Measurements from ENCODE around the gene ZNF593.

ZNF593 gene

DNA sequence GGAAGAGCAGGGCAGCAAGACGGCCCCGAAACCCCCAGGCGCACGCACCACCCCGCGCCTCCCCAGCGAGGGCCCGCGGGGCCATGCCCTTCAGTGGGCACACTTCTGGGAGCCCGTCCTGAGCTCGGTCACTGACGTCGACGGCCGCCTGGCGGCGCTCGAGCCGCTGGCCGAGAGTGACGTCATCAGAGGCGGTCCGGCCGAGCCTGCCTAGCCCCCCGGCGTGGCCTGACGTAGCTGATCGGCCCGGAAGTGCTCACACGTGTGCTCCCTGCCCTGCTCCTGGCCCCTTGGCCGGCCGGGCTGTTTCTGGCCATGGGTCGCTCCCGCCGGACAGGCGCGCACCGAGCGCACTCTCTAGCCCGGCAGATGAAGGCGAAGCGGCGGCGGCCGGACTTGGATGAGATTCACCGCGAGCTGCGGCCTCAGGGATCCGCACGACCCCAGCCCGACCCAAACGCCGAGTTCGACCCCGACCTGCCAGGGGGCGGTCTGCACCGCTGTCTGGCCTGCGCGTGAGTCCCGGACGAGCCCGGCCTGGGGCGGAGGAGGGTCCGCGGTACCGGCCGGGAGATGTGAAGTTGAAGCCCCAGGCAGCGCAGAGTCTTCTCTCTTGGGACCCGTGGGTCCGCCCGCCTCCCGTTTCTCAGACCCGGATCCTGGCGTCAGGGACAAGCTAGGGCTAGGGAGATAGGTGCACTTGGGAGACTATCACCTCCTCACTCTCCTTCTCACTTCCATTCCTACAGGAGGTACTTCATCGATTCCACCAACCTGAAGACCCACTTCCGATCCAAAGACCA lies at the start of gene ZNF593:
Gene ZNF593 (plus strand): TSS at position 240 of the 803 bp plus-strand sequence. CDS start 76 bp downstream, at position 316.
- DNase-seq = no peak

GRCh38 chr1:26121854-26122773 lies 47.6 kb upstream of the ZNF593 start:
- no peak for DNase-seq

GRCh38 chr1:26122988-26123973 lies 46.4 kb upstream of the ZNF593 start:
- DNase-seq = no peak

GRCh38 chr1:26124418-26125331 lies 45.0 kb upstream of the ZNF593 start:
- no peak for DNase-seq

DNA sequence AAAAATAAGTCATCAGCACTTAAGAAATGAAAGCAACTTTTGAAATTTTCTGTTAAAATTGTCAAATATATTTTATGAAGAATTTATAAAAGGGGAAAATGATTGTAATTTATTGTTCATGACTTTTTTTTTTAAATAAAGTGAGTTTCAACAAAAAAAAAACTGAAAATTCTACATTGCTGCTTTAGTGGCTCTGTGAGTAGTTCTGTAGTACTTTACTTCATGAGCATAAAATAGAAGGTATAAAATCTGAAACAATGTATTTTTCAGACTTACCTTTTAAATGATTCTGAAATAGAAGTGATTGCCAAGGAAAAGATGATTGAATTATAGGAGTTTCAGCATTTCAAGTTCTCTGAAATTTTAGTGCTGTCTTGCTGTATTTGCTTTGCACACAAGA lies 44.3 kb upstream of the ZNF593 start:
- no peak for DNase-seq

- DNase-seq = no peak
Observed at GRCh38 chr1:26125946-26126320, 43.8 kb upstream of the ZNF593 start.

GRCh38 chr1:26126321-26127084 lies 43.2 kb upstream of the ZNF593 start:
- DNase-seq = peak; percentile 83

DNA sequence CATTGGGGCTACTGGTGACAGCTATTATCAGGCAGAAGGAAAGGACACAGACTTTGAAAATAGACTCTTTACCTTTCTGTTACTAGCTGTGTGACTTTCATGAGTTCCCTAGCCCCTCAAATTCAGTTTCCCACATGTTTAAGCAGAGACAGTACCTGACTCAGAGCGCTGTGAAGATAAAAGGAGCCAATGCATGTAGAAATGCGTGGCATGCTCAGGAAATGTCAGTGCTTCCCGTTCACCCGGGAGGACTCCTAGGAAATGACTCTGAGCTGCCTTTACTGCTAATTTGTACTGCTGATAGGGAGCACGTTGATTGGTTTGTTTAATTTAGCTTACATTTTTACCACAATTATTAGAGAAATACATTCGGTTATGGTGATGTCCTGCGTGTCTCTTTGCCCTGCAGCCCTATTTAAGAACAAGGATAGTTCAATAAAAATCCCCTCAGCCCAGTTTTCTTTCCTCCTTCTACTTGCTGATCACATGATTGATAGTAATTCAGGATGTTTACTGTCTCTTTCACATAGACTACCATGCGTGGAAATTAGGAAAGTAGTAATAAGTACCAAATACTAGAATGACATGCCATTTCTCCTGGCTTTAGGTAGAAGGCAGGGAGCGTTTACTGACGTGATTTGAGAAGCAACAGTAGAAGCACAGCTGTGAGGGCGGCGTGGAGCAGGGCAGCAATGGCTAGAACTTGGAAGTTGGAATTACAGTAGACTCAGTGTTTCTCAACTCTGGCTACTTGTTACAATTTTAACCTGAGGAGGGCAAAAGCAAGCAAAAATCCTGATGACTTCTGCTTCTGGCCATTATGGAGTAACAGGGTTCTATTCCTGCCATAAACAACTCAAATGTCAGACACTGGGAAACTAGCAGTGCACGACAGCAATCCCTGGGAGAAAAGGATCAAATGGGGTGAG lies 42.2 kb upstream of the ZNF593 start:
- no peak for DNase-seq

- no peak for DNase-seq
Observed at GRCh38 chr1:26129778-26130177, 39.9 kb upstream of the ZNF593 start.

- DNase-seq = no peak
Observed at GRCh38 chr1:26130695-26131094, 39.0 kb upstream of the ZNF593 start.

GRCh38 chr1:26132128-26132833 lies 37.4 kb upstream of the ZNF593 start:
- no peak for DNase-seq

DNA sequence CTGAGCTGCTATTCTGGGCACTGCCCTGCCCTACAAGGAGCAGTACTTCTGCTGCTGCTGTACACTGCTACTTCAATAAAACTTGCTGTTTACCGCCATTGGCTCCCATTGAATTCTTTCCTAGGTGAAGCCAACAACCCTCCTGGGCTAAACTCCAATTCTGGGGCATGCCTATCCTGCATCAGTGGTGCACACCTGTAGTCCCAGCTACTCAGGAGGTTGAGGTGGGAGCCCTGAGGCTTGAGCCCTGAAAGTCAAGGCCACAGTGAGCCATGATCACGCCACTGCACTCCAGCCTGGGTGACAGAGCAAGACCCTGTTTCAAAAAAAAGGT lies 36.9 kb upstream of the ZNF593 start:
- no peak for DNase-seq

- DNase-seq = no peak
Observed at GRCh38 chr1:26134466-26134865, 35.2 kb upstream of the ZNF593 start.

DNA sequence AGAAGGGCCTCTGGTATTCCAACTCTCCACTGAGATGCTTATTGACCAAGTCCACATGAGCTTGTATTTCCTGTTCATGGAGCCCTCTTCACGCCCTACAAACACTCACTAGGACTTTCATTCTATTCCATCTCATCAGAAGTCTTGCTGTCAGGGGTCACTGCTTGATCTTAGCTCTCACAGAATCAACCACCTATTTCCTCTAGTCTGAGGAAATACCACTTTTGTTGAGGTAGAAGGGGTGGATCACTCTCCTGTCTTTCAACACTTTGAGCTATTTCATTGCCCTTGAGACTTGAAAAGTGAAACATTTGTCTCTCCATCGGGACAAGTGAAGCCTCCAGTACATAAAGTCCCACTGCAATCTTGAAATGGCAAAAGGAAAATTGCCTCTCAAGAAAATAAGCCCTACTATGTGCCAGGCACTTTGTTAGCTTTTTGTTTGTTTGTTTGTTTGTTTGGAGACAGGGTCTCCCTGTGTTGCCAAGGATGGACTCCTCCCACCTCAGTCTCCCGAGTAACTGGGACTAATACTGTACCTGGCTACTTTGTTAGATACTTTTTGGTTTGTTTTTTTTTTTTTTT lies 30.6 kb upstream of the ZNF593 start:
- no peak for DNase-seq

DNA sequence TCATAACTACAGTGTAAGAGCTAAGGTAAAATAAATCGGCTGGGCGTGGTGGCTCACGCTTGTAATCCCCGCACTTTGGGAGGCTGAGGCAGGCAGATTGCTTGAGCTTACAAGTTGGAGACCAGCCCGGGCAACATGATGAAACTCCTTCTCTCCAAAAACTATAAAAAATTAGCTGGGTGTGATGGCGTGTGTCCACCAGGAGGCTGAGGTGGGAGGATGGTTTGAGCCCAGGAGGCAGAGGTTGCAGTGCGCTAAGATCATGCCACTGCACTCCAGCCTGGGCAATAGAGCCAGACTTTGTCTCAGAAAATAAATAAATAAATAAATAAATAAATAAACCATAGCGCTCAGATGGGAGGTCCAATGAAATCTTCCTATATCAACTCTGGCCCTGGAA lies 27.5 kb upstream of the ZNF593 start:
- no peak for DNase-seq

DNA sequence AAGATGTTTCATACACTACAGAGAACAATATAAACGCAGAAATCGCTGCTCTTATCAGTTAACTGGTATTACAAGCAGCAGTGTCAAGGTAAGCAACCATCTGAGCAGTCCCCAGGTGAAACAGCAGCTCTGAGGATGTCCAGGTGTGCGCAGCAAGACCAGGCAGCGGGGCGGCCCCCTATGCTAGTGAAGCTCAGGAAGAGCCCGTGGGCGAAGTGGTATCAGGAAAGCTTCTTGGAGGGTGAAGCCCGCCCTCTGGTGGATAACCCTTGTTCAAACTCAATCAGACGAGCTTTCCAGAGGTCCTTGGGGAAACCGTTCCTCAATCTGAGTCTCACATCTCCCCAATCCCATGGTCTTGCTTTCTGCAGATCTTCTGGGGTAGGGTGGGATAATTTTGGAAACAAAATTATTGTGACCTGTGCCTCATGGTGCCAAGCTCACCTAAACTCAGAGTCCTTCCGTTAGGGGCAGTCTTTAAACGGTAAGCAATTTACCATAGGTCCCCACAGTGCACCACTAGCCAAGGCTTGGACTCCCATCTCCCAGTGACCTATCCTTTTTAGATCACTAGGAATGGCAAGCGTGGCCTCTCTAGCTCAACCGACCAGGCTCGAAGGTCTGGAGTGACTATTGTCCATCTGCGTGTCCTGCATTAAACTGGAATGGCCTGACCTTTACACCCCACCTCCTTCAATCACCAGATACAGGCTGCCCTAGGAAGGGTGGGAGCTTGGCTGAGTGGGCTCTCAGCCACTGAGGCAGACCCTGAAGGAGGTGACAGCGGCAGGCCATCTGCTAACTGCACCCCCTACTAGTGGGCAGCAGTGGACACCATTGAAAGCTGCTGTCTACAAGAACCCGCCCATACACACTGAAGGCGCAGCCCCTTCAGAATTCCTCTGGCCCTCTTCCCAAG lies 24.4 kb upstream of the ZNF593 start:
- DNase-seq = no peak

- no peak for DNase-seq
Observed at GRCh38 chr1:26145960-26146294, 23.8 kb upstream of the ZNF593 start.

GRCh38 chr1:26148887-26149286 lies 20.8 kb upstream of the ZNF593 start:
- DNase-seq = no peak
